GM19452 (cell line): ENCODE data around the gene ATP5F1E.
A peak's percentile ranks its signal among the peaks of the same experiment; 100 is the strongest.
"Not testable (repeated sequence)": the region's sequence is repeated elsewhere in the genome, so short reads cannot be mapped to it uniquely, and the experiment has no call there.

ENCODE experiments used
- ATAC-seq: cut with Tn5 transposase; IDR thresholded peaks from one replicate; pipeline ENCODE4 v1.9.1; 2021; ENCODE audit not compliant: unreplicated experiment

ATP5F1E gene

GRCh38 chr20:59022754-59023153, 9.4 kb downstream of the ATP5F1E start:
- ATAC-seq, result no peak

GRCh38 chr20:59020938-59021551, 11.1 kb downstream of the ATP5F1E start:
- no peak for ATAC-seq

- no peak for ATAC-seq
These were observed 12.9 kb downstream of the ATP5F1E start, which contains the start of gene TUBB1 for GRCh38 chr20:59019217-59019616. TUBB1 (plus strand) TSS chr20:59019429; CDS start chr20:59019523, 94 bp downstream.

- ATAC-seq, result no peak
These were observed 13.3 kb downstream of the ATP5F1E start for GRCh38 chr20:59018817-59019216.

GRCh38 chr20:59017493-59018231, 14.5 kb downstream of the ATP5F1E start:
- ATAC-seq, result no peak

GRCh38 chr20:59016795-59017492, 15.2 kb downstream of the ATP5F1E start:
- ATAC-seq, result no peak

- no peak for ATAC-seq
These were observed 16.1 kb downstream of the ATP5F1E start for GRCh38 chr20:59015812-59016711.

GRCh38 chr20:59015411-59015810, 16.7 kb downstream of the ATP5F1E start:
- no peak for ATAC-seq

- ATAC-seq, result no peak
These were observed 17.3 kb downstream of the ATP5F1E start for GRCh38 chr20:59014680-59015389.

- ATAC-seq, result no peak
These were observed 18.1 kb downstream of the ATP5F1E start for GRCh38 chr20:59013959-59014608.

- ATAC-seq, result no peak
These were observed 18.8 kb downstream of the ATP5F1E start for GRCh38 chr20:59013031-59013951.

GRCh38 chr20:59011874-59012157, 20.3 kb downstream of the ATP5F1E start:
- ATAC-seq, result not testable (repeated sequence)

- no peak for ATAC-seq
These were observed 20.9 kb downstream of the ATP5F1E start for GRCh38 chr20:59010995-59011873.

- ATAC-seq, result no peak
These were observed 21.7 kb downstream of the ATP5F1E start for GRCh38 chr20:59010321-59010994.

GRCh38 chr20:59008715-59009336, 23.3 kb downstream of the ATP5F1E start:
- ATAC-seq, result no peak

- peak; percentile 33 for ATAC-seq
These were observed 24.2 kb downstream of the ATP5F1E start for GRCh38 chr20:59007665-59008511.
